ENCODE data around the gene PSMC2. TPM values are rescaled to one million over a fixed set of nuclear protein-coding genes. Genes with fewer than 3 reads are reported as not detected.
A peak's percentile ranks its signal among the peaks of the same experiment; 100 is the strongest.
"Not testable (repeated sequence)": the region's sequence is repeated elsewhere in the genome, so short reads cannot be mapped to it uniquely, and the experiment has no call there.

The PSMC2 gene
- polyA plus RNA-seq, 3 donors, result 61.4 to 120 (median 104) TPM

DNA sequence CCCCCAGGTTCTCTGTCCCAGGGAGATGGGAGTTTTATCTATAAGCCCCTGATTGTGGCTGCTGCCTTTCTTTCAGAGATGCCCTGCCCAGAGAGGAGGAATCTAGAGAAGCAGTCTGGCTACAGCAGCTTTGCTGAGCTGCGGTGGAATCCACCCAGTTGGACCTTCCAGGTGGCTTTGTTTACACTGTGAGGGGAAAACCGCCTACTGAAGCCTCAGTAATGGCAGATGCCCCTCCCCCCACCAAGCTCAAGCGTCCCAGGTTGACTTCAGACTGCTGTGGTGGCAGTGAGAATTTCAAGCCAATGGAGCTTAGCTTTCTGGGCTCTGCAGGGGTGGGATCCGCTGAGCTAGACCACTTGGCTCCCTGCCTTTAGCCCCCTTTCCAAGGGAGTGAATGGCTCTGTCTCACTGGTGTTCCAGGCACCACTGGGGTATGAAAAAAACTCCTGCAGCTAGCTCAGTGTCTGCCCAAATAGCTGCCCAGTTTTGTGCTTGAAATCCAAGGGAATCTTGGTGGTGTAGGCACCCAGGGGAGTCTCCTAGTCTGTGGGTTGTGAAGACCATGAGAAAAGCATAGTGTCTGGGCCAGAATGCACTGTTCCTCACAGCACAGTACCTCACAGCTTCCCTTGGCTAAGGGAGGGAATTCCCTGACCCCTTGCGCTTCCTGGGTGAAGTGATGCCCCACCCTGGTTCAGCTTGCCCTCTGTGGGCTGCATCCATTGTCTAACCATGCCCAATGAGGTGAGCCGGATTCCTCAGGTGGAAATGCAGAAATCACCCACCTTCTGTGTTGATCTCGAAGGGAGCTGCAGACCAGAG is 58.6 kb downstream of the PSMC2 start:
- not testable (repeated sequence) for H3K9me3 ChIP-seq (replicated peaks in 1 of 2; ENCODE audit: control insufficient read depth in 1 of 2, insufficient read depth in 1 of 2, low read length in 2 of 2); DNase-seq; H3K9ac ChIP-seq (ENCODE audit: insufficient read depth, low read length, poor library complexity, severe bottlenecking); H3K36me3 Mint-ChIP-seq; H3K4me2 ChIP-seq (replicated peaks; ENCODE audit: extremely low read depth, low read length, poor library complexity, severe bottlenecking); H3K27ac Mint-ChIP-seq; H4K20me1 ChIP-seq (ENCODE audit: insufficient read depth, low read length); H3K27me3 ChIP-seq (ENCODE audit: control insufficient read depth in 2 of 2, insufficient read depth in 2 of 2, low read length in 2 of 2); H3K79me2 ChIP-seq (ENCODE audit: insufficient read depth, low read length); H3K4me3 Mint-ChIP-seq; H3K4me1 ChIP-seq (ENCODE audit: control insufficient read depth in 1 of 2, insufficient read depth in 2 of 2, low read length in 2 of 2); H3K9me3 Mint-ChIP-seq; H3K4me3 ChIP-seq (replicated peaks in 1 of 3; ENCODE audit: low read depth in 2 of 3, low read length in 3 of 3); H3K36me3 ChIP-seq (replicated peaks in 1 of 2; ENCODE audit: control insufficient read depth in 1 of 2, insufficient read depth in 2 of 2, low read length in 2 of 2); H3K4me1 Mint-ChIP-seq; H3K27ac ChIP-seq (ENCODE audit: low read depth in 1 of 2, low read length in 2 of 2)
- H3K27me3 Mint-ChIP-seq (ENCODE audit: low read depth in 3 of 3), result peaks cover 5 to 17% (median 9%) of the 10 kb centered on the region in 3 donors
- WGBS (ENCODE audit: insufficient coverage), result 94% methylated on average over 5 of the region's 7 CpGs
- H2AFZ ChIP-seq (ENCODE audit: insufficient read depth, low read depth, low read length, poor library complexity, severe bottlenecking), result peak overlapping the region; percentile 50
- intact Hi-C loops (cut with micrococcal nuclease), result loop anchor here (5.0 kb wide), 1 partner anchor 109 kb away; the partner anchor contains the start of gene PMPCB (in 2 of the 2)

DNA sequence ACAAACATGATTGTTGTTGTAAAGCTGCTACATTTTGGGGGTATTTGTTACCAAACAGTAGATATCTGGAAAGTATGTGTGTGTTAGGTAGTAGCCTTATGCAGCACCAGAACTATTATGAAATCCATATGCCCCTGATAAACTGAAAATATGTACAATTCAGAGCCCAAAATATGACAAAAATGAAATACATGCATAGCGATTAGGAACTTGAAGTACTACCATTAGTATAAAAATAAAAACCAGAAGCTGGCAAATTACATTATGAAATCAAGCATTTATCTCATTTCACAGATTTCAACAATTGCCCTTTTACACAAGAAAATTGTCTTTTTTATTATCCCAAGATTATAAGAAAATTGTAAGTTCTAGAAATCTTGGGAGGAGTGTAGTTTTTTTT is 64.7 kb downstream of the PSMC2 start:
- H4K20me1 ChIP-seq (ENCODE audit: insufficient read depth, low read length), result no peaks in the 10 kb centered on the region
- no peaks in the 10 kb centered on the region for H3K27me3 ChIP-seq (ENCODE audit: control insufficient read depth in 2 of 2, insufficient read depth in 2 of 2, low read length in 2 of 2)
- H3K36me3 ChIP-seq (replicated peaks in 1 of 2; ENCODE audit: control insufficient read depth in 1 of 2, insufficient read depth in 2 of 2, low read length in 2 of 2), result no peaks in the 10 kb centered on the region
- H3K36me3 Mint-ChIP-seq, result no peaks in the 10 kb centered on the region
- H3K27ac ChIP-seq (ENCODE audit: low read depth in 1 of 2, low read length in 2 of 2), result no peak overlapping the region
- H3K27me3 Mint-ChIP-seq (ENCODE audit: low read depth in 3 of 3), result peaks cover 6 to 14% (median 12%) of the 10 kb centered on the region in 3 donors
- no peak overlapping the region for H3K4me3 ChIP-seq (replicated peaks in 1 of 3; ENCODE audit: low read depth in 2 of 3, low read length in 3 of 3)
- no peaks in the 10 kb centered on the region for H3K9me3 ChIP-seq (replicated peaks in 1 of 2; ENCODE audit: control insufficient read depth in 1 of 2, insufficient read depth in 1 of 2, low read length in 2 of 2)
- H3K4me1 ChIP-seq (ENCODE audit: control insufficient read depth in 1 of 2, insufficient read depth in 2 of 2, low read length in 2 of 2), result no peaks in the 10 kb centered on the region
- H3K9ac ChIP-seq (ENCODE audit: insufficient read depth, low read length, poor library complexity, severe bottlenecking), result no peak overlapping the region
- H3K27ac Mint-ChIP-seq, result no peak overlapping the region
- intact Hi-C loops (cut with micrococcal nuclease), result no loop called here
- TF ChIP-seq, protein P1, sequence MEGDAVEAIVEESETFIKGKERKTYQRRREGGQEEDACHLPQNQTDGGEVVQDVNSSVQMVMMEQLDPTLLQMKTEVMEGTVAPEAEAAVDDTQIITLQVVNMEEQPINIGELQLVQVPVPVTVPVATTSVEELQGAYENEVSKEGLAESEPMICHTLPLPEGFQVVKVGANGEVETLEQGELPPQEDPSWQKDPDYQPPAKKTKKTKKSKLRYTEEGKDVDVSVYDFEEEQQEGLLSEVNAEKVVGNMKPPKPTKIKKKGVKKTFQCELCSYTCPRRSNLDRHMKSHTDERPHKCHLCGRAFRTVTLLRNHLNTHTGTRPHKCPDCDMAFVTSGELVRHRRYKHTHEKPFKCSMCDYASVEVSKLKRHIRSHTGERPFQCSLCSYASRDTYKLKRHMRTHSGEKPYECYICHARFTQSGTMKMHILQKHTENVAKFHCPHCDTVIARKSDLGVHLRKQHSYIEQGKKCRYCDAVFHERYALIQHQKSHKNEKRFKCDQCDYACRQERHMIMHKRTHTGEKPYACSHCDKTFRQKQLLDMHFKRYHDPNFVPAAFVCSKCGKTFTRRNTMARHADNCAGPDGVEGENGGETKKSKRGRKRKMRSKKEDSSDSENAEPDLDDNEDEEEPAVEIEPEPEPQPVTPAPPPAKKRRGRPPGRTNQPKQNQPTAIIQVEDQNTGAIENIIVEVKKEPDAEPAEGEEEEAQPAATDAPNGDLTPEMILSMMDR (IDR thresholded peaks at IDR 0.05), result no peak
- H2AFZ ChIP-seq (ENCODE audit: insufficient read depth, low read depth, low read length, poor library complexity, severe bottlenecking), result no peak overlapping the region
- DNase-seq, result no peak
- H3K4me2 ChIP-seq (replicated peaks; ENCODE audit: extremely low read depth, low read length, poor library complexity, severe bottlenecking), result no peak overlapping the region
- no CpG with 5 or more reads among the region's 1 CpG for WGBS (ENCODE audit: insufficient coverage)
- H3K4me3 Mint-ChIP-seq, result no peak overlapping the region
- H3K9me3 Mint-ChIP-seq, result peaks cover 0 to 3% (median 0%) of the 10 kb centered on the region in 7 donors
- H3K79me2 ChIP-seq (ENCODE audit: insufficient read depth, low read length), result no peaks in the 10 kb centered on the region
- H3K4me1 Mint-ChIP-seq, result no peaks in the 10 kb centered on the region

Measured in CD14-positive monocyte (primary cell).